Hypothalamus (tissue), 51 donors: ENCODE results near the gene POMT1.
A peak's percentile ranks its signal among the peaks of the same experiment; 100 is the strongest.
"Not testable (repeated sequence)": the region's sequence is repeated elsewhere in the genome, so short reads cannot be mapped to it uniquely, and the experiment has no call there.

Experiments
- DNase-seq, 51 donors: peaks; one replicate each; lab custom pipeline; 2025; lab: John Stamatoyannopoulos, UW

The POMT1 gene

DNA sequence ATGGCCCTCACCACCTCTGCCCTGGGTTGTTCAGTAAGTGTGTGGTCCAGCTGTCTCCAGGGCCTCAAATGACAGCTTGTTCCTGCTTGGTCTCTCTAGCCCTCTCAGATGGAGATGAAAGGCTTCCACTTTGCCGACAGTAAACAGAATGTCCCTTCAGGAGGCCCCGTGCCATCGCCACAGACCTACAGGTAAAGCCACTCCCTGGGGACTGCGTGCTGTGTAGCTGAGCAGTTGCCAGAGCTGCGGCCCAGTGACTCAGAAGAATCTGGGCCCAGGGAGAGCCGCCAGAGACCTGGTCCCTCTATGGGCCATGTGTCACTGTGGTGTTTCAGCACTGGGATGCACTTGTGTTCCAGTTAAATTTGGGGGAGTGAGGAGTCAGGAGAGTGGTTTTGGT is 10.6 kb upstream of the POMT1 start:
- DNase-seq = no peak

DNA sequence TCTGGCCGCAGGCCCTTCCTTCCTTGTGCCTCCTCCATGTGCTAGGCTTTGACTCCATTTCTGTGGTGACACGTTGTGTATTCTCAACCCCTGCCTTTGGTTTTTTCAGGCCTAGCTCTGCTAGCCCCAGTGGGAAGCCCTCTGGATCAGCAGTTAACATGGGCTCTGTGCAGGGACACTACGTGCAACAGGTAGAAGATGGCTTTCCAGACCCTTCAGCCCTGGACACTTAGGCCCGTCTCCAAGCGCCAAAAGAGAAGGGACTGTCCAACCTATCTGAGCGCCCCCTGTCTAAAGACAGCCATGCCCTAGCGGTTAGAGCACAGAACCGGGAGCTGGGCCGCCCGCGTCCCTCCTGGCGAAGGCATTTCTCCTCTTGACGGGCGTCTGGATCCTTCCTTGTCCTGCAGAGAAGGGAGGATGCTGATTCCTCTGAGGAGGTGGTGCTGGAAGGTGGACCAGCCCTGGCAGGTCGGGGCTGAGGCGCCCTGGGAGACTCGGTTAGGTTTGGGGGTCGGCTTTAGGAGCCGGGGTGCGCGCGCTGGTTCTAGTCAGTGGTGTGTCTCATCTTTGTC is 8.3 kb upstream of the POMT1 start:
- no peak for DNase-seq

DNA sequence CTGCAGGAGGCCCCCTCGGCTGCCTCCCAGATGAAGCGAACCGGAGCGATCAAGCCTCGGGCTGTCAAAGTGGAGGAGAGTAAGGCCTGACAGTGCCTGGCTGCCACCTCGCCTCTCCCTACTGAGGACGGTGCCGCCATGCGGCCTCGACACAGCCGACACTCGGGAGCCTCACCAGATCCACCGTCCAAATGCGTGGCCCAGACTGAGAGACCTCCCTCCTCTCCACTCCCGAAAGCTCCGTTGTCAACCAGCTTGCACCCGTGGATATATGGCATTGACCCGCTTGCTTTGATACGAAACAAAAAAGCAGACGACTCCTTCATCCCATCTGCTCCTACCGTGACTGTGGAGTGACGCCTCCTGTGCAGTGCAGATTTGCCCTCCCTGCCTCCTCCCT is 6.9 kb upstream of the POMT1 start:
- DNase-seq = no peak

DNA sequence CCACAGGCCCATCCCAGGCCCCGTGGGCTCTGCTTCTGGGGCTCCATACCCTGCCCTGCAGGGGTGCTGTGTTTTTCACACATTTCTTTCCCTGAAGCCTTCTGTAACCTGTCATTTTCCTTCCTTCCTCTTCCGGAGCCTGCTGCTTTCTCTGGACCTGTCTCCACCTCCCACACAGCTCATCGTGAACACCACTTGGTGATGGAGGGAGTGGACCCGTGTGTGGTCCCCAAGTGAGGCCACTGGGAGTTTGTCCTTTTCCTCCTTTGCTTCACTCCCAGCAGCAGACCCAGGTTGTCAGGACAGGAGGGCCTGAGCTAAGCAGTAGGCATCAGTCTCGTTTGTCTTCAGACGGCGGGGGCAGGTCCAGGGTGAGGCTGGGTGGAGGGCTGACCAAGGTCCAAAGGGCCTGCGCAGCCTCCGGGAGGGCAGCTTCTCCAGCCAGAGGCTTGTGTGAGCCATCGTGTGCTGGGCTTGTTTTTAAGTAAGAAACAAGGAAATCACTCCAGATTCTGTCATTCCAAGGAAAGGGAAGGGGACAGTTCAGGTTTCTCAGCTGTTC is 5.8 kb upstream of the POMT1 start:
- DNase-seq = no peak

DNA sequence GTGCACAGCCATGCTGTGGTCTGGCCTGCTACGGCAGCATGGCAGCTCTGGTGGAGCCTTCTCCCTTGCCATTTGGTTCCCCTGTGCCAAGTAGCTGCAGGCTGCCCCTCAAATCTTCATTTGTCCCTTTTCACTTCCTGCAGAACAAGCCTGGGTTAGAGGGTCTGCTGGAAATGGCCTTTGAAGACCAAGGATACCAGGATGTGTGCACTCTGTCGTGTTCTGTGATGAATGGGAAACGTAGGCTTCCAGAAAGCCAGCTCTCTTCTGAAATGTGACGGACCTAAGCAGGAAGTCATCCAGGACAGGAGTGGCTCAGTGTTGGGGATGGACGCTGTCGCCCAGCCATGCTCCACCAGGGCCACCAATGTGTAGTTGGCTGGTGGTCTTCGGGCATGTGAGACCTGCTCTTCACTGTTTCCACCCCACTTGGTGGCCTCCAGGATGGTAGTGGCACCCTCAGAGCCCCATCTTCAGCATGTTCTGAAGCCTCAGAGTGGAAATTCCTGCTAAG is 3.4 kb upstream of the POMT1 start:
- DNase-seq = no peak

DNA sequence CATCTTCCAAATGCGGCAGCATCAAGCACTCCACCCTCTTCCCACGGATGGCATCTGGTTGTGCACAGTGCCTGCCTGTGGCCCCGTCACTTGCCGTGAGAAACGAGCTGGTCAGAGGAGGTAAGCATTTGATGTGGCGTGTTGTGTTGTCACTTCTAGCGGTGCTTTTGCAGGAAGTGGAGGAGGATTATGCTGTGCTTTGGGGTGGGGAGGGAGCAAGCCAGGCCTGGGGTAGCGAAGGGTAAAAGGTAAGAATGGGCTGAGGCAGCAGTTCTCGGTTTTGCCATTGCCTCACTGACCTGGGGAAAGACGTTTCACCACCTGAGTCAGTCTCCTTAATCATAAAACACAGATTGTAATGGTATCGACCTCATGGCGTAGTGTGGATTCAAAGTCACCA is 2.3 kb upstream of the POMT1 start:
- peak in 1 of 51 donors; percentile 43 for DNase-seq

DNA sequence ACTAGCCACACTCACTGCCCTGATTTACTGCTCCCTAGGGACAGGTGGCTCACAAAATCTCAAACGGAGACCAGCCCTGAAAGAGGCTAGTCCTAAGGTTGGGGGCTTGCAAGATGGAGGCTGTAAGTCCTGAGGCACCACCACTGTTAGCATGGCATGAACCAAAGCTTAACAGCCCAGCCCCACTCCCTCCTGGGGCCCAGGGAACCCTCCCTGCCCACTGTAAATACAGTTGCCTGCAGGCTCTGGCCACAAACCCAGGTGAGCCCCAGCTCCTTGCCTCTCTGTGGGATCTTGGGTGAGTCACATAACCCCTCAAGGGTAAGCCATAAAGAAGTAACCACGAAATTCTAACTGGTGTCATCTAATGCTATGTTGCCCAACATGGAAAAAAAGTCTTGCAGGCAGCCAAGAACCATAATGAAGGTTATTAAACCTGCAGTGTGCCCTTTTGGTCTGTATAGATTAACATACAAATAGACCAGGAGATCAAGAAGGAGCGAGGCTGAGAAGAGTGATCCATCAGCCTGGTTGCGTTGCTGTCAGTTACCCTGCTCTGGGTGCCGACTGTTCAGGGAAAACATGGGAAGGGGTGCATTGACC is 1.7 kb upstream of the POMT1 start:
- no peak for DNase-seq

DNA sequence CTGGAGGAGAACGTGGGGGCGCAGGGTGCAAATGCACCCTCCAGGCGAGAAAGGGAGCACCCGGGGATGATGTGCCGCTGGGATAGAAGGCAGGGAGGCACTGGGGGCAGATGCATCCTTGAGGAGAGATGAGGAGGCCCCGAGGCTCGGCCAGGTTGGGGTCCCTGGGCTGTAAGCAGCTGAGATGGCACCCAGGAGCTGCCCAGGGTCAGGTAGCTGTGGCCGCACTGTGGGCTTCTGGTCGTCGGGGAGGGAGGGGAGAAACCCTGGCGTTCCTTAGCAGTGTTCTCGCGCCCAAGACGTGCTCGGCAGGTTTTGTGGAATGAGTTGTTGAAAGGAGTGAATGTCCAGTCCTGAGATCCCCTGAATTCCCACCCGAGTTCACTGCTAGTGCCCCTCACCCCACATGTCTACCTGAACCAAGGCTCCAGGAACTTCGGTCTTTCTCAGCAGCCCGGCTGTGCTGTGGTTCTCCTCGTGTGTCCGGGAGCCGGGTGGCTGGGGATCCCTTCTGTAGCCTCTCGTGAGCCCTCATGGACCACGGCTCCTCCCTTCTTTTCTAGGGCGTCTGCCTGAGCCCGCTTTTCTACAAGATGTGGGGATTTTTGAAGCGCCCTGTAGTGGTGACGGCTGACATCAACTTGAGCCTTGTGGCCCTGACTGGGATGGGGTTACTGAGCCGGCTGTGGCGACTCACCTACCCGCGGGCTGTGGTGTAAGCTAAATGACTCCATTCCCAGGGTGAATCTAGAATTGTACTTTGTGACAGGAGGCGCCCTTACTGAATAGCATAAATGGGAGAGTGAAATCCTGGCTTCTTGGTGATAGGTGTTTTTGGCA is 1.1 kb downstream of the POMT1 start:
- DNase-seq = peak in 2 of 51 donors; percentile 6 to 19

DNA sequence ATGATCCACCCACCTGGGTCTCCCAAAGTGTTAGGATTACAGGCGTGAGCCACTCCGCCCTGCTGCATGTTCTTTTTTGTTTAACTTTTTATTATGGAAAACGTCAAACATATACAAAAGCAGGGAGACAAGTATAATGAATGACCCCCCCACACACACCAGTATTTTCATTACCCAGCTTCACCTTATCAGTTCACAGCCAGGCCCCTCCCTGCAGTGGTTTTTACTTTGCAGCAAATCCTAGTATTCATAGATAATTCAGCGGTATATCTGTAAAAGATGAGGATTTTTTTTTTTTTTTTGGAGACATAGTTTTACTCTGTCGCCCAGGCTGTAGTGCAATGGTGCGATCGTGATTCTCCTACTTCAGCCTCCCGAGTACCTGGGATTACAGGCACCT is 2.3 kb downstream of the POMT1 start:
- no peak for DNase-seq

DNA sequence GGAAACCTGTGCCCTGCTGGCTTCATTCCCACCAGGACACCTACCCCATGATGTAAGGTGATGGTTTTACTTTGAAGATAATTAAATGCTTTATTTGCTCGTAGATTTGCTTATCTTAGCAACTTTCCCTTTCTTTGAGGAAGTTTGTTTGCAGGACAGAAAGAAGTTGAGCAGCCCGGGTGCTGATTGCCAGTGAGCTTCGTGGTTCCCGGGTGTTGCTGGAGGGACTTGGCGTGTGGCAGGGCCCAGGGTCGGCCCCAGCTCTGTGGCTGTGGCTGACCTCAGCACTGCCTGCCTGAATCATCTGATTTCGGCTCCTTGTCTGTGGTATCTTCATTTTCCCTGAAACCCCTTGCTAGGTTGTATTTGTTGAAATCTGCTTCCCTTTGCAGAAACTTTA is 8.7 kb downstream of the POMT1 start:
- DNase-seq = no peak

DNA sequence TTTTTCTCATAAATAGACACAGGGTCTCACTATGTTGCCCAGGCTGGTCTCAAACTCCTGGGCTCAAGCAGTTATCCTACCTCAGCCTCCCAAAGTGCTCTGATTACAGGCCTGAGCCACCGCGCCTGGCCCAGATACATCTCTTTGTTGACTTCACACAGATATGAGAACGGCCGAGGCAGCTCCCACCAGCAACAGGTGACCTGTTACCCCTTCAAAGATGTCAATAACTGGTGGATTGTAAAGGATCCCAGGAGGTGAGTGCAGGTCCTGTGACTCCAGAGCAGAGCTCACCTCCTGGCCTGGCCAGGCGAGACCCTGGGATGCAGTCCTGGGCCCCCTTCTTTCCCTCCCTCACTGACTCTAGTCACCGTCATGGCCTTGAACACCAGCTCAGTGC is 9.2 kb downstream of the POMT1 start:
- DNase-seq = no peak

DNA sequence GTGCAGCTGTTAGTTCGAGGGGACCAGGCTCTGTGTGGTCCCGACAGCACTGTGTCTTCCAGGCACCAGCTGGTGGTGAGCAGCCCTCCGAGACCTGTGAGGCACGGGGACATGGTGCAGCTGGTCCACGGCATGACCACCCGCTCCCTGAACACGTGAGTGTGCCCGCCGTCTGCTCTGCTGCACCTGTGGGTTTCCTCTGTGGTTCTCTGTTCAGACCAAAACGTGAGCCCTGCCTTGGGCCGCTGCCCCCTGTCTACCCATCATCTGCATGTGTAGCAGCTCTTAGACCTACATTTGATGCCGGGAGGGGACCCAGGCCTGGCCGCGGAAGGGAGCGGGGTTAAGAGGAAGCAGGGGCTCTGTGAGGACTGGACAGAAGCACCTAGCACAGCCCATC is 10.5 kb downstream of the POMT1 start:
- DNase-seq = no peak

DNA sequence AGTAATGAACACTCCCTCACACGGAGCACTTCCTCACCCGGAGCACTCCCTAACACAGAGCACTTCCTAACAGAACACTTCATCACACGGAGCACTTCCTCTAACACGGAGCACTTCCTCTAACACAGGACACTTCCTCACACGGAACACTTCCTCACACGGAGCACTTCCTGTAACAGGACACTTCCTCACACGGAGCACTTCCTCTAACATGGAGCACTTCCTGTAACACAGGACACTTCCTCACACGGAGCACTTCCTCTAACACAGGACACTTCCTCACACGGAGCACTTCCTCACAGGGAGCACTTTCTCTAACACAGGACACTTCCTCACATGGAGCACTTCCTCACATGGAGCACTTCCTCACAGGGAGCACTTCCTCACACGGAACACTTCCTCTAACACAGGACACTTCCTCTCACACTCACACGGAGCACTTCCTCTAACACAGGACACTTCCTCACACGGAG is 12.9 kb downstream of the POMT1 start:
- not testable (repeated sequence) for DNase-seq

DNA sequence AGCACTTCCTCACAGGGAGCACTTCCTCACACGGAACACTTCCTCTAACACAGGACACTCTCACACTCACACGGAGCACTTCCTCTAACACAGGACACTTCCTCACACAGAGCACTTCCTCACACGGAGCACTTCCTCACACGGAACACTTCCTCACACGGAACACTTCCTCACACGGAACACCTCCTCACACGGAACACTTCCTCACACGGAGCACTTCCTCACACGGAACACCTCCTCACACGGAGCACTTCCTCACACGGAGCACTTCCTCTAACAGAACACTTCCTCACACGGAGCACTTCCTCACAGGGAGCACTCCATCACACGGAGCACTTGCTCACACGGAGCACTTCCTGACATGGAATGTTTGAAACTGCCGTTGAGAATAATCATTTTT is 13.4 kb downstream of the POMT1 start:
- DNase-seq = no peak

DNA sequence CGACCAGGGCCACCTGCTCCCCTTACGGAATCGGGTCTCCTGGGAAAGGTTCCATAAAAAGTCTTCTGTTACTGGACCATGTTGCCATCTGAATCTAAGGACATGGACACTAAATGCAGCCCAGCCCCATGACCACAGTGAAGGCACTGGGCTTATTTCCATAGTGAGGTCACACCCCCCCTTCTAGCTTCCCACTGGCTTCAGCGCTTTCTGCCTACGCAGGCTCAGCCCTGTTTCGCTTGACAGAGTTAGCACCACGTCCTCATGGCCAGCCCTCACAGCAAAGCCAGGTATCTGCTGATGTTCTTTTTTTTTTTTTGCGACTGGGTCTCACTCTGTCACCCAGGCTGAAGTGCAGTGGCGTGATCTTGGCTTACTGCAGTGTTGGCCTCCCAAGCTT is 14.2 kb downstream of the POMT1 start:
- no peak for DNase-seq

DNA sequence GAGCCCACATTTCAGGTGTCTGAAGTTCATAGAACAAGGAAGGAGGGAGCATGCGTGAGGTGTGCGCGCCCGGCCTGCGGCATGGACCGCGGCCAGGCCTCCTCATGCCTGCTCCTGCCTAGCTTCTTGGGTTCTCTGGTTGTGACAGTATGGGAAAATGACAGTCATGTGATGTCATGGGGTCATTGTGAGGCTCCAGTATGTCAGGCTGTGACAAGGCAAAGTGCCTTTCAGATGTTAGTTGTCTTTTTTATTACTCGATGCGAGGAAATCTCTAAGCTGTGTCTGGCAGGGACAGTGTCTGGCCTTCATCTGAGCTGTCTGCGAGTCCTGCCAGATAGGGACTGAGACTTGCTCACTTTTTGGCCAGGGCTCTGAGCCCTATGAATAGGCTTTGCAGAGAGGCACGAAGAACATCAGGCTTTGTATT is 15.1 kb downstream of the POMT1 start:
- peak in 23 of 51 donors; percentile 3 to 66 (median 34) for DNase-seq

DNA sequence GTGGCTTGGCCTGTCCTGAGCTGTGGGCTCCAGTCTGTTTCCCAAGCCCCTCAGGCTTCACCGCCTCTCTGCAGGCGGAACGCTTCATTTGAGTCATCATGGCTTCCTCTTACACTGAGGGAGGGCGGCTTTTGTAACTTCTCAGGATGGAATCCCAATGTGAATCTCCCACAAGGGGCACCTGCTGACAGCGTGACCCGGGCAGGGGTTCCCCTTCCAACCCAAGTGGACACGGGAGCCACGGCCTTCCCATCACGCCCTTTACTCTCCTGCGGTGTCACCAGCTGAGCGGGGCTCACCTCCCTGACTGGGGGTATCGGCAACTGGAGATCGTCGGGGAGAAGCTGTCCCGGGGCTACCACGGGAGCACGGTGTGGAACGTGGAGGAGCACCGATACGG is 15.8 kb downstream of the POMT1 start:
- no peak for DNase-seq

DNA sequence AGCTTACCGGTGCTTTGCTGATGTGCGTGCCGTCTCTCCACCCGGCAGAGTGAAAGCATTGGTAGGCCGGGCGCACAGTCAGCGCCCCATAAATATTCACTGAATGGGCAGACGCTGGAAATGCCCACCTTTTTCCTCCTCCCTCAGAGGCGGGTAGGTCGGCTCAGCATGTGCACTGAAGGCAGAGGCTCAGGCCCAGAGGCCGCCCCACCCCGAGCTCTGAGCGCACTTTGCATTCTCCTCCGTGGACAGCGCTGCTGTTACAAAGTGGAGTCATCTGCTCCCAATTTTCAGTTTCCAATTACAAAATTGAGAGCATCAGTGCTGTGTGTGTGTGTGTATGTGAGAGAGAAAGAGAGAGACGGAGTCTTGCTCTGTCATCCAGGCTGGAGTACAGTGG is 17.8 kb downstream of the POMT1 start:
- no peak for DNase-seq

DNA sequence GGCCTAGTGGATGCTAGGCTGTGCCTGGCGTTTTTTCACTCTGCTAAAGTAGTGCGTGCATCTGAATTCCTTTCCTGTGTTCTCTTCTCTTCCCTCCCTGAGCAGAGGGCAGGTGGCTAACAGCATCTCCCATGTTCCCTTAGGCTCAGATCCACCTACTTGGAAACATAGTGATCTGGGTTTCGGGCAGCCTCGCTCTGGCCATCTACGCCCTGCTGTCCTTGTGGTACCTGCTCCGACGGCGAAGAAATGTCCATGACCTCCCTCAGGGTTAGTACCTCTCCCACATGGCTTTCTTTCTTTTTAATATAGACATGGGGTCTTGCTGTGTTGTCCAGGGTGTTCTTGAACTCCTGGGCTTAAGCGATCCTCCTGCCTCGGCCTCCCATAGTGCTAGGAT is 18.5 kb downstream of the POMT1 start:
- DNase-seq = no peak

DNA sequence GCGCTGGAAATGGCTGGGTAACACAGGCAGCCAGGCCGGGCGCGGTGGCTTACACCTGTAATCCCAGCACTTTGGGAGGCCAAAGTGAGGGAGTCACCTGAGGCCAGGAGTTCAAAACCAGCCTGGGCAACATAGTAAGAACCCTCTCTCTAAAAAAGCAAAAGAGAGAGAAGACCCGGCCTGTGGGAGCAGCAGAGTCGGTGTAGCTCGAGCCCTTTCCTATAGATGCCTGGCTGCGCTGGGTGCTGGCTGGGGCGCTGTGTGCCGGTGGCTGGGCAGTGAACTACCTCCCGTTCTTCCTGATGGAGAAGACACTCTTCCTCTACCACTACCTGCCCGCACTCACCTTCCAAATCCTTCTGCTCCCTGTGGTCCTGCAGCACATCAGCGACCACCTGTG is 19.1 kb downstream of the POMT1 start:
- DNase-seq = no peak
